ENCODE measurements around the gene TMEM203.

DNA sequence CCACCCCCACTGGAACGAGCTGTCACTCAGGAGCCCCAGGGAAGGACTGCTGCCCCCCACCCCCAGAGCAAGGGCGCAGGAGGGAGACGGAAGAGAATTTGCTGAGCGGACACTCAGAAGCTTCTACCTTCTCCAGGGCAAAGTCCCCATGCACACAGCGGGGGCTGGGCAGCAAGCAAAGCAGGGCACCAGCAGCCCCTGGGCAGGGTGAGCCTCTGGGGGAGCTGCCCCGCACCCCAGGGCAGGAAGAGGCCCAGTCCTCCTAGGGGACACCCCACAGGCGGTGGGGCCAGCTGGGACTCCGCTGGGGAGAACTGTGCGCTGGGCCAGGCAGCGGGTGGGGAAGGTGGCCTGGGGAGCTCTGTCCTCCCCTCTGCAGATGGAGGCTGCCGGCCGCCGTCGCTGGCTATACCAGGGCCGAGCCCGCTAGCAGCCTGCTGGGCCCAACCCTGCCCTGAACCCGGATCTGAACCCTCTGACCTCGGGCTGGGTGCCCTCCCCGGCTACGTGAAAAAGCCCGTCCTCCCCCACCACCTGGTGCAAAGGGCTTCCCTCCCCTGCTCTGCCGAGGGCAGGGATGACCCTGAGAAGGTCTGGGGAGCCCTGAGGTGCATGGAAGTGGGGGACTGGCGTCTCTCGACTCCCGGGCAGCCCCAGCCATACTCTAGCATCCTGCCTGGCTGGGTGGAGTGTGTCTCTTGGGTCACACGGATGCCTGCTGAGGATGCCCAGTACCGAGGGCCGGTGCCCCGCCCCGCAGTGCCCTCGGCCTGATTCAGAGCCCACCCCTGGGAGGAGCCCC lies 24.7 kb upstream of the TMEM203 start:
- TF ChIP-seq, protein P1, sequence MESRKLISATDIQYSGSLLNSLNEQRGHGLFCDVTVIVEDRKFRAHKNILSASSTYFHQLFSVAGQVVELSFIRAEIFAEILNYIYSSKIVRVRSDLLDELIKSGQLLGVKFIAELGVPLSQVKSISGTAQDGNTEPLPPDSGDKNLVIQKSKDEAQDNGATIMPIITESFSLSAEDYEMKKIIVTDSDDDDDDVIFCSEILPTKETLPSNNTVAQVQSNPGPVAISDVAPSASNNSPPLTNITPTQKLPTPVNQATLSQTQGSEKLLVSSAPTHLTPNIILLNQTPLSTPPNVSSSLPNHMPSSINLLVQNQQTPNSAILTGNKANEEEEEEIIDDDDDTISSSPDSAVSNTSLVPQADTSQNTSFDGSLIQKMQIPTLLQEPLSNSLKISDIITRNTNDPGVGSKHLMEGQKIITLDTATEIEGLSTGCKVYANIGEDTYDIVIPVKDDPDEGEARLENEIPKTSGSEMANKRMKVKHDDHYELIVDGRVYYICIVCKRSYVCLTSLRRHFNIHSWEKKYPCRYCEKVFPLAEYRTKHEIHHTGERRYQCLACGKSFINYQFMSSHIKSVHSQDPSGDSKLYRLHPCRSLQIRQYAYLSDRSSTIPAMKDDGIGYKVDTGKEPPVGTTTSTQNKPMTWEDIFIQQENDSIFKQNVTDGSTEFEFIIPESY (IDR thresholded peaks at IDR 0.05), result no peak
- TF ChIP-seq, protein P2, sequence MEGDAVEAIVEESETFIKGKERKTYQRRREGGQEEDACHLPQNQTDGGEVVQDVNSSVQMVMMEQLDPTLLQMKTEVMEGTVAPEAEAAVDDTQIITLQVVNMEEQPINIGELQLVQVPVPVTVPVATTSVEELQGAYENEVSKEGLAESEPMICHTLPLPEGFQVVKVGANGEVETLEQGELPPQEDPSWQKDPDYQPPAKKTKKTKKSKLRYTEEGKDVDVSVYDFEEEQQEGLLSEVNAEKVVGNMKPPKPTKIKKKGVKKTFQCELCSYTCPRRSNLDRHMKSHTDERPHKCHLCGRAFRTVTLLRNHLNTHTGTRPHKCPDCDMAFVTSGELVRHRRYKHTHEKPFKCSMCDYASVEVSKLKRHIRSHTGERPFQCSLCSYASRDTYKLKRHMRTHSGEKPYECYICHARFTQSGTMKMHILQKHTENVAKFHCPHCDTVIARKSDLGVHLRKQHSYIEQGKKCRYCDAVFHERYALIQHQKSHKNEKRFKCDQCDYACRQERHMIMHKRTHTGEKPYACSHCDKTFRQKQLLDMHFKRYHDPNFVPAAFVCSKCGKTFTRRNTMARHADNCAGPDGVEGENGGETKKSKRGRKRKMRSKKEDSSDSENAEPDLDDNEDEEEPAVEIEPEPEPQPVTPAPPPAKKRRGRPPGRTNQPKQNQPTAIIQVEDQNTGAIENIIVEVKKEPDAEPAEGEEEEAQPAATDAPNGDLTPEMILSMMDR (IDR thresholded peaks at IDR 0.05; ENCODE audit: low read depth, low read length, missing input control), result no peak
- TF ChIP-seq FOXA1 (IDR thresholded peaks at IDR 0.05) (no peak), NR2F2 (IDR thresholded peaks at IDR 0.05) (no peak), YY1 (IDR thresholded peaks at IDR 0.05) (no peak), RAD21 (IDR thresholded peaks at IDR 0.05) (no peak), TAF1 (conservative IDR thresholded peaks at IDR 0.05) (no peak), JUND (IDR thresholded peaks at IDR 0.05) (no peak)
- TF ChIP-seq, protein P3, sequence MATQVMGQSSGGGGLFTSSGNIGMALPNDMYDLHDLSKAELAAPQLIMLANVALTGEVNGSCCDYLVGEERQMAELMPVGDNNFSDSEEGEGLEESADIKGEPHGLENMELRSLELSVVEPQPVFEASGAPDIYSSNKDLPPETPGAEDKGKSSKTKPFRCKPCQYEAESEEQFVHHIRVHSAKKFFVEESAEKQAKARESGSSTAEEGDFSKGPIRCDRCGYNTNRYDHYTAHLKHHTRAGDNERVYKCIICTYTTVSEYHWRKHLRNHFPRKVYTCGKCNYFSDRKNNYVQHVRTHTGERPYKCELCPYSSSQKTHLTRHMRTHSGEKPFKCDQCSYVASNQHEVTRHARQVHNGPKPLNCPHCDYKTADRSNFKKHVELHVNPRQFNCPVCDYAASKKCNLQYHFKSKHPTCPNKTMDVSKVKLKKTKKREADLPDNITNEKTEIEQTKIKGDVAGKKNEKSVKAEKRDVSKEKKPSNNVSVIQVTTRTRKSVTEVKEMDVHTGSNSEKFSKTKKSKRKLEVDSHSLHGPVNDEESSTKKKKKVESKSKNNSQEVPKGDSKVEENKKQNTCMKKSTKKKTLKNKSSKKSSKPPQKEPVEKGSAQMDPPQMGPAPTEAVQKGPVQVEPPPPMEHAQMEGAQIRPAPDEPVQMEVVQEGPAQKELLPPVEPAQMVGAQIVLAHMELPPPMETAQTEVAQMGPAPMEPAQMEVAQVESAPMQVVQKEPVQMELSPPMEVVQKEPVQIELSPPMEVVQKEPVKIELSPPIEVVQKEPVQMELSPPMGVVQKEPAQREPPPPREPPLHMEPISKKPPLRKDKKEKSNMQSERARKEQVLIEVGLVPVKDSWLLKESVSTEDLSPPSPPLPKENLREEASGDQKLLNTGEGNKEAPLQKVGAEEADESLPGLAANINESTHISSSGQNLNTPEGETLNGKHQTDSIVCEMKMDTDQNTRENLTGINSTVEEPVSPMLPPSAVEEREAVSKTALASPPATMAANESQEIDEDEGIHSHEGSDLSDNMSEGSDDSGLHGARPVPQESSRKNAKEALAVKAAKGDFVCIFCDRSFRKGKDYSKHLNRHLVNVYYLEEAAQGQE (IDR thresholded peaks at IDR 0.05), result no peak
- TF ChIP-seq, protein P4, sequence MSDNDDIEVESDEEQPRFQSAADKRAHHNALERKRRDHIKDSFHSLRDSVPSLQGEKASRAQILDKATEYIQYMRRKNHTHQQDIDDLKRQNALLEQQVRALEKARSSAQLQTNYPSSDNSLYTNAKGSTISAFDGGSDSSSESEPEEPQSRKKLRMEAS (IDR thresholded peaks at IDR 0.05), result no peak
